ENCODE results near the gene SARS1.

Gene SARS1

DNA sequence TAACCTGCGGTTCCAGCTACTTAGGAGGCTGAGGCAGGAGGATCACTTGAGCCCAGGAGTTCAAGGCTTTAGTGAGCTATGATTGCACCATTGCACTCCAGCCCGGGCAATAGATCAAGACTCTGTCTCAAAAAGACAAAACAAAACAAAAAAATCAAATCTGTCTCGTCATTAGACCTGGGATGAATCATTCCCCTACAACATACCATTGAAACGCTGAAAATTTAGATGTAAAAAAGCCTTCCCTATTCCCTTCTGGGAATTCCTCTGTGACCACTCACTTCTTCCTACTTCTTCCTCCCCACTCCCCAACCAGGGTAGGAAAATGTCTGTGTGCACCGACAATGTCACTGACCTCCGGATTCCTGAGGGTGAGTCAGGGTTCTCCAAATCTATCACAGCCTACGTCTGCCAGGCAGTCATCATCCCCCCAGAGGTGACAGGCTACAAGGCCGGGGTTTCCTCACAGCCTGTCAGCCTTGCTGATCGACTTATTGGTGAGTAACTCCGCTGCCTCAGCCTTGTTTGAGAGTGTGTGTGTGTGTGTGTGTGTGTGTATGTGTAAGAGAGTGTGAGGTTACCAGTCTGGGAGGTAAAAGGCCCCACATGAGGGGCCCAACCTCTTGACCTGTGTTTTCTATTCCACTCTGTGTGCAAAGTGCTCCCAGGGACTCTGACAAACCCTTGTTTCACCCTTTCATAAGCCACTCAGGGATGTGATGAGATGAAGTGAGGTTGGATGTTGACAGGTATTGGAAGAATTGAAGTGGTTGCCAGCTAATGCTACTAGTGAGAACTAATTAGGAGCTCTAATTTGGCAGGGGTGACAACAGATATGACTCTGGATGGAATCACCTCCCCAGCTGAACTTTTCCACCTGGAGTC lies 16.3 kb upstream of the SARS1 start:
- no peaks in the 10 kb centered on the region for H3K9me3 ChIP-seq (ENCODE audit: control insufficient read depth, low read length)
- no peaks in the 10 kb centered on the region for H3K79me2 ChIP-seq
- no peaks in the 10 kb centered on the region for H3K4me1 ChIP-seq
- H3K27ac ChIP-seq: no peak overlapping the region
- no peak overlapping the region for H3K9ac ChIP-seq
- no peak overlapping the region for H2AFZ ChIP-seq
- TF ChIP-seq, protein P1, sequence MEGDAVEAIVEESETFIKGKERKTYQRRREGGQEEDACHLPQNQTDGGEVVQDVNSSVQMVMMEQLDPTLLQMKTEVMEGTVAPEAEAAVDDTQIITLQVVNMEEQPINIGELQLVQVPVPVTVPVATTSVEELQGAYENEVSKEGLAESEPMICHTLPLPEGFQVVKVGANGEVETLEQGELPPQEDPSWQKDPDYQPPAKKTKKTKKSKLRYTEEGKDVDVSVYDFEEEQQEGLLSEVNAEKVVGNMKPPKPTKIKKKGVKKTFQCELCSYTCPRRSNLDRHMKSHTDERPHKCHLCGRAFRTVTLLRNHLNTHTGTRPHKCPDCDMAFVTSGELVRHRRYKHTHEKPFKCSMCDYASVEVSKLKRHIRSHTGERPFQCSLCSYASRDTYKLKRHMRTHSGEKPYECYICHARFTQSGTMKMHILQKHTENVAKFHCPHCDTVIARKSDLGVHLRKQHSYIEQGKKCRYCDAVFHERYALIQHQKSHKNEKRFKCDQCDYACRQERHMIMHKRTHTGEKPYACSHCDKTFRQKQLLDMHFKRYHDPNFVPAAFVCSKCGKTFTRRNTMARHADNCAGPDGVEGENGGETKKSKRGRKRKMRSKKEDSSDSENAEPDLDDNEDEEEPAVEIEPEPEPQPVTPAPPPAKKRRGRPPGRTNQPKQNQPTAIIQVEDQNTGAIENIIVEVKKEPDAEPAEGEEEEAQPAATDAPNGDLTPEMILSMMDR (IDR thresholded peaks at IDR 0.05): no peak
- H3K27me3 ChIP-seq (ENCODE audit: control insufficient read depth, insufficient read depth, low read length): no peaks in the 10 kb centered on the region
- H3K4me2 ChIP-seq (ENCODE audit: low read length): no peak overlapping the region
- H3K4me3 ChIP-seq (ENCODE audit: low read depth, low read length): no peak overlapping the region
- H3K36me3 ChIP-seq (ENCODE audit: control insufficient read depth, insufficient read depth, low read length): no peaks in the 10 kb centered on the region

DNA sequence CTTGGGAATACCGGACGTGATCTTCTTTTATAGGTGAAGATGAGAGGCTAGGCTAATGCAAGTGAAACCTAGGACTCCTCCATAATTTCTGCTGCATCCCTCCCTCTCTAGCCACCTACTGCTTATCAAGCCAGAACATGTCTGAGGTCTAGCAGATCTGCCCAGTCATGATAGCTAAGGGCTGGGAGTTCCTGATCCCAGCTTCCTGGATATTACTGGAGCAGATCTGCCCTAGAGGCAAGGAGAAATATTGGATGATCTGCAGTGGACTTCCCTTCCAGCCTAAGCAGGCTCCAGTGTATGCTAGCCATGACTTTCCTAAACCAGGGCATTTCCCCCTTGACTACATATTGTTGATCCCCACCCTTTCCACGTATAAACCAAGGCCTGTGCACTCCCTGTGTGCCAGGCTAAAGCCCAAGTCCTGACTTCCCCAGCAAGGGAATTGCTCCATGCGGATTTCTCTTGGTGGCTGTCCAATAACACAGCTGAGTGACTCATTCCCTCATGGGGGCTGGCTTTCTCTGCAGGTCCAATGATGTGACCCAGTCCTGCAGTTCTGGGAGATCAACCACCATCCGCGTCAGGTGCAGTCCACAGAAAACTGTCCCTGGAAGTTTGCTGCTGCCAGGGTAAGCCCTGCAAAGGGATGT lies 15.5 kb upstream of the SARS1 start:
- no peak overlapping the region for H3K4me2 ChIP-seq (ENCODE audit: low read length)
- H3K9ac ChIP-seq: no peak overlapping the region
- H3K4me3 ChIP-seq (ENCODE audit: low read depth, low read length): no peak overlapping the region
- no peak overlapping the region for H2AFZ ChIP-seq
- TF ChIP-seq, protein P1 (IDR thresholded peaks at IDR 0.05): no peak
- H3K27me3 ChIP-seq (ENCODE audit: control insufficient read depth, insufficient read depth, low read length): no peaks in the 10 kb centered on the region
- H3K4me1 ChIP-seq: no peaks in the 10 kb centered on the region
- no peaks in the 10 kb centered on the region for H3K36me3 ChIP-seq (ENCODE audit: control insufficient read depth, insufficient read depth, low read length)
- no peaks in the 10 kb centered on the region for H3K9me3 ChIP-seq (ENCODE audit: control insufficient read depth, low read length)
- H3K79me2 ChIP-seq: no peaks in the 10 kb centered on the region
- no peak overlapping the region for H3K27ac ChIP-seq

DNA sequence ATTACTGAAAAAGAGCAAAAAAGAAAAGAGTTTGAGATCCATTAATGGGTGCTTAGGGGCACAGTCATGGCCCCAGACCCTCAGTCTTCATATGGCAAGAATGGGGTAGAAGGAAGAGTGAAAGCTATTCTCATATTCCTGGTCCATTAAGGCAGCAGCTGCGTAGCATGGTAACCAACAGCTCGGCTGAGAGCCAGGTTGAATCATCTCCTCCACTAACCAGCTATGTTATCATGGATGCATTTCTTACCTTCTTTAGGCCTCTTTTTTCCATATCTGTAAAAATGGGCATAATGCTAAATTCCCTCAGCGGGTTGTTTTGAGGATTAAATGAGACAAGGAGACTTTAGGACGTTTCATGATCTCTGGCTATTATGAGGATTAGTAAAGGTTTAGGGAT lies 15.0 kb upstream of the SARS1 start:
- TF ChIP-seq, protein P1 (IDR thresholded peaks at IDR 0.05): no peak
- Histone ChIP-seq H3K4me1 (no peaks in the 10 kb centered on the region), H3K27ac (no peak overlapping the region)

DNA sequence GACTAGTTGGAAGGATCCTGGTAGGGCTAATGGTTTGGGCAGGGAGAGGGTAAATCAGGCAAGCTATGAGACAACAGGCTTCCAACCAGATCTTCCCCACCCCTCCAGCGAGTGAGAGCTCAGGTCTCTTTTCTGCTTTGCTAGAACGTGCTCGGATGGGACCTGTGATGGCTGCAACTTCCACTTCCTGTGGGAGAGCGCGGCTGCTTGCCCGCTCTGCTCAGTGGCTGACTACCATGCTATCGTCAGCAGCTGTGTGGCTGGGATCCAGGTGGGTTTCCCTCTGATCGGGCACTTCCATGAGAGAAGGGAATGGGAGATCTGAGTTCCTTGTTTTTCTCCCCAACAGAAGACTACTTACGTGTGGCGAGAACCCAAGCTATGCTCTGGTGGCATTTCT lies 14.0 kb upstream of the SARS1 start:
- TF ChIP-seq, protein P1 (IDR thresholded peaks at IDR 0.05): no peak
- H3K9me3 ChIP-seq (ENCODE audit: control insufficient read depth, low read length): no peaks in the 10 kb centered on the region
- H3K9ac ChIP-seq: no peak overlapping the region
- H3K79me2 ChIP-seq: no peaks in the 10 kb centered on the region
- H3K27ac ChIP-seq: no peak overlapping the region
- H2AFZ ChIP-seq: no peak overlapping the region
- H3K4me3 ChIP-seq (ENCODE audit: low read depth, low read length): no peak overlapping the region
- H3K4me2 ChIP-seq (ENCODE audit: low read length): no peak overlapping the region
- no peaks in the 10 kb centered on the region for H3K36me3 ChIP-seq (ENCODE audit: control insufficient read depth, insufficient read depth, low read length)
- H3K27me3 ChIP-seq (ENCODE audit: control insufficient read depth, insufficient read depth, low read length): no peaks in the 10 kb centered on the region
- H3K4me1 ChIP-seq: no peaks in the 10 kb centered on the region

More for the DNA sequence above, 15.0 kb upstream of the SARS1 start:
- Histone ChIP-seq H3K9me3 (ENCODE audit: control insufficient read depth, low read length) (no peaks in the 10 kb centered on the region), H3K4me3 (ENCODE audit: low read depth, low read length) (no peak overlapping the region), H2AFZ (no peak overlapping the region), H3K9ac (no peak overlapping the region), H3K36me3 (ENCODE audit: control insufficient read depth, insufficient read depth, low read length) (no peaks in the 10 kb centered on the region), H3K27me3 (ENCODE audit: control insufficient read depth, insufficient read depth, low read length) (no peaks in the 10 kb centered on the region), H3K4me2 (ENCODE audit: low read length) (no peak overlapping the region), H3K79me2 (no peaks in the 10 kb centered on the region)
